ENCODE data around the gene NFXL1. TPM values are rescaled to one million over a fixed set of nuclear protein-coding genes. Genes with fewer than 3 reads are reported as not detected.

The NFXL1 gene
- total RNA-seq, 3 donors from 2014 or later = 12.0 to 14.1 (median 12.0) TPM

GRCh38 chr4:47837908-47838294, 76.5 kb downstream of the NFXL1 start, which contains the start of gene CORIN:
Gene CORIN (minus strand): TSS chr4:47838067. CDS start chr4:47837949, 118 bp downstream.
- no peaks in the 10 kb centered on the region for H3K9me3 ChIP-seq
- ATAC-seq = no peak
- H3K36me3 ChIP-seq (ENCODE audit: low read depth) = no peaks in the 10 kb centered on the region
- peaks cover 27% of the 10 kb centered on the region for H3K4me1 ChIP-seq (ENCODE audit: low read depth)
- peak in 1 of 3 donors; percentile 22 for DNase-seq
- TF ChIP-seq, protein P1, sequence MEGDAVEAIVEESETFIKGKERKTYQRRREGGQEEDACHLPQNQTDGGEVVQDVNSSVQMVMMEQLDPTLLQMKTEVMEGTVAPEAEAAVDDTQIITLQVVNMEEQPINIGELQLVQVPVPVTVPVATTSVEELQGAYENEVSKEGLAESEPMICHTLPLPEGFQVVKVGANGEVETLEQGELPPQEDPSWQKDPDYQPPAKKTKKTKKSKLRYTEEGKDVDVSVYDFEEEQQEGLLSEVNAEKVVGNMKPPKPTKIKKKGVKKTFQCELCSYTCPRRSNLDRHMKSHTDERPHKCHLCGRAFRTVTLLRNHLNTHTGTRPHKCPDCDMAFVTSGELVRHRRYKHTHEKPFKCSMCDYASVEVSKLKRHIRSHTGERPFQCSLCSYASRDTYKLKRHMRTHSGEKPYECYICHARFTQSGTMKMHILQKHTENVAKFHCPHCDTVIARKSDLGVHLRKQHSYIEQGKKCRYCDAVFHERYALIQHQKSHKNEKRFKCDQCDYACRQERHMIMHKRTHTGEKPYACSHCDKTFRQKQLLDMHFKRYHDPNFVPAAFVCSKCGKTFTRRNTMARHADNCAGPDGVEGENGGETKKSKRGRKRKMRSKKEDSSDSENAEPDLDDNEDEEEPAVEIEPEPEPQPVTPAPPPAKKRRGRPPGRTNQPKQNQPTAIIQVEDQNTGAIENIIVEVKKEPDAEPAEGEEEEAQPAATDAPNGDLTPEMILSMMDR (IDR thresholded peaks at IDR 0.05) = no peak
- H3K4me3 ChIP-seq = no peak within 1 kb of the TSS
- intact Hi-C loops (cut with DNase I, micrococcal nuclease) = loop anchor here in 1 of 2 donors (10.0 kb wide), 1 partner anchor 153 kb away; no protein-coding TSS in a partner anchor

- intact Hi-C loops (cut with DNase I, micrococcal nuclease) = loop anchor here in 1 of 2 donors (10.0 kb wide), 1 partner anchor 152 kb away; no protein-coding TSS in a partner anchor
- ATAC-seq (peak; percentile 75), DNase-seq (peak; percentile 24 to 61 (median 59))
- Histone ChIP-seq H3K4me3 (no peak overlapping the region), H3K36me3 (ENCODE audit: low read depth) (no peaks in the 10 kb centered on the region), H3K9me3 (no peaks in the 10 kb centered on the region), H3K4me1 (ENCODE audit: low read depth) (peaks cover 27% of the 10 kb centered on the region)
- TF ChIP-seq, protein P1 (IDR thresholded peaks at IDR 0.05) = no peak
Observed at GRCh38 chr4:47837094-47837907, 77.1 kb downstream of the NFXL1 start.

- Histone ChIP-seq H3K4me1 (ENCODE audit: low read depth) (peaks cover 27% of the 10 kb centered on the region), H3K36me3 (ENCODE audit: low read depth) (no peaks in the 10 kb centered on the region), H3K9me3 (no peaks in the 10 kb centered on the region), H3K4me3 (no peak overlapping the region)
- intact Hi-C loops (cut with DNase I, micrococcal nuclease) = loop anchor here in 1 of 2 donors (10.0 kb wide), 1 partner anchor 152 kb away; no protein-coding TSS in a partner anchor
- TF ChIP-seq, protein P1 (IDR thresholded peaks at IDR 0.05) = peak; percentile 26
- DNase-seq (peak; percentile 77 to 83 (median 77)), ATAC-seq (peak; percentile 95)
Observed at GRCh38 chr4:47836641-47837093, 77.7 kb downstream of the NFXL1 start.

GRCh38 chr4:47835494-47835893, 78.9 kb downstream of the NFXL1 start:
- Histone ChIP-seq H3K4me1 (ENCODE audit: low read depth) (peaks cover 27% of the 10 kb centered on the region), H3K36me3 (ENCODE audit: low read depth) (no peaks in the 10 kb centered on the region), H3K4me3 (no peak overlapping the region), H3K9me3 (no peaks in the 10 kb centered on the region)
- no peak for DNase-seq
- no peak for ATAC-seq
- TF ChIP-seq, protein P1 (IDR thresholded peaks at IDR 0.05) = no peak
- intact Hi-C loops (cut with DNase I, micrococcal nuclease) = loop anchor here in 1 of 2 donors (10.0 kb wide), 1 partner anchor 151 kb away; no protein-coding TSS in a partner anchor

DNA sequence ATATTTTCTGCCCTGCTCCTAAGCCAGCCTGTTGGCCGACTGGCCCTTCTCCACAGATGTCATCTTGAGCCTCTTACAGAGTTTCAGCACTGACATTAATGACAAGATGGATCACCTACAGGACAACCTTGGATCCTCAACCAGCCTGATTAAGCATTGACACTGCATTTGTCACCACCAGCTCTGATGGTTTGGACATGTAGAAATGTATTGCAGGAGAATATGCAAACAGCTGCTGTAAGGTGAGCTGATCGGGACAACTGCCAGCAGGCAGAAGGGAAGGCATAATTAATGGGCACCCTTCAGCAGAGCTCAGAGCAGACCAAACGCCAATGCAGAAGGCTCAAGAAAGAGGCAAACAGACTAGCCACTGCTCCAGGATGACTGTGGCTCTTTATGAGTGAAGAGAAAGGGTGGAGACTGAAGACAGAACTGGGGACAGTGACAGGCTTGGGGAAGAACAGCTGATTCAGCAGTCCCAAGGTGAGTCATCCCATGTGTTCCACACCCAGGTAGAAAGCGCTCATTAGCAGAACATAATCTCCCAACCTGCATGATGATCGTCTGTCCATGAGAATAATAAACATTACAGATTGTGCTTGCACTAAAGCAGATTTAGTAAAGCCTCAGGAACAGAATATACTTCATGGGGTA, 83.2 kb downstream of the NFXL1 start:
- ATAC-seq (peak; percentile 66), DNase-seq (no peak)
- intact Hi-C loops (cut with DNase I, micrococcal nuclease) = loop anchor here in 1 of 2 donors (10.0 kb wide), 1 partner anchor 146 kb away; no protein-coding TSS in a partner anchor
- Histone ChIP-seq H3K36me3 (ENCODE audit: low read depth) (no peaks in the 10 kb centered on the region), H3K4me3 (no peak overlapping the region), H3K4me1 (ENCODE audit: low read depth) (peaks cover 6% of the 10 kb centered on the region), H3K9me3 (no peaks in the 10 kb centered on the region)
- TF ChIP-seq, protein P1 (IDR thresholded peaks at IDR 0.05) = no peak

Data from mucosa of descending colon (tissue), 3 donors.